Keratinocyte (primary cell): ENCODE measurements around the gene BEST2. TPM values are rescaled to one million over a fixed set of nuclear protein-coding genes. Genes with fewer than 3 reads are reported as not detected.

Source experiments
- DNase-seq: peaks from one replicate; pipeline ENCODE4 v3.0.0-alpha.2; 2011; ENCODE audit warnings: low read depth, missing footprints, low spot score
- FAIRE-seq: peaks from 2 replicates; lab custom pipeline; 2011; peaks lifted over from hg19 to GRCh38; lab: Jason Lieb, UNC
- H2AFZ ChIP-seq: 2 replicates; pipeline ENCODE4 v1.6.0; 2012; ENCODE audit warnings: low read length, control low read depth, inconsistent platforms; ENCODE audit not compliant: control insufficient read depth
- H3K27ac ChIP-seq: 2 replicates; pipeline ENCODE4 v1.5.1; 2011; ENCODE audit warnings: low read length; ENCODE audit not compliant: control insufficient read depth, insufficient read depth
- H3K27me3 ChIP-seq: 3 replicates; pipeline ENCODE4 v1.6.0; 2011; ENCODE audit warnings: low read length; ENCODE audit not compliant: control insufficient read depth, insufficient read depth; ENCODE audit errors: extremely low read depth
- H3K36me3 ChIP-seq, 2 experiments: 2 replicates in 1 of 2; 3 replicates in 1 of 2; pipeline ENCODE4 v1.5.1; 2011; ENCODE audit warnings: low read length in 2 of 2, mild to moderate bottlenecking in 1 of 2; ENCODE audit not compliant: control insufficient read depth in 2 of 2, insufficient read depth in 2 of 2; ENCODE audit errors: extremely low read depth in 1 of 2
- H3K4me1 ChIP-seq: 3 replicates; pipeline ENCODE4 v1.5.1; 2011; ENCODE audit warnings: low read length; ENCODE audit not compliant: control insufficient read depth, insufficient read depth; ENCODE audit errors: extremely low read depth
- H3K4me2 ChIP-seq: 3 replicates; pipeline ENCODE4 v1.6.0; 2011; ENCODE audit warnings: low read depth, low read length; ENCODE audit not compliant: control insufficient read depth, insufficient read depth; ENCODE audit errors: extremely low read depth
- H3K4me3 ChIP-seq, 3 experiments: fragments of 200-600 bp in 1 of 3; sonication (generic) in 1 of 3; 2 replicates in 2 of 3; 3 replicates in 1 of 3; pipeline ENCODE4 v1.5.1; 2011 to 2016; ENCODE audit warnings: low read length in 3 of 3, mild to moderate bottlenecking in 3 of 3, control low read depth in 2 of 3, inconsistent platforms in 1 of 3, low read depth in 1 of 3, mixed read lengths in 1 of 3, mixed run types in 1 of 3, moderate library complexity in 1 of 3; ENCODE audit not compliant: control insufficient read depth in 2 of 3, insufficient read depth in 2 of 3; ENCODE audit errors: extremely low read depth in 1 of 3
- H3K79me2 ChIP-seq: 2 replicates; pipeline ENCODE4 v1.6.0; 2012; ENCODE audit warnings: low read length; ENCODE audit not compliant: control insufficient read depth, insufficient read depth
- H3K9ac ChIP-seq: 3 replicates; pipeline ENCODE4 v1.6.0; 2011; ENCODE audit warnings: low read length; ENCODE audit not compliant: control insufficient read depth, insufficient read depth; ENCODE audit errors: extremely low read depth
- H3K9me1 ChIP-seq: 3 replicates; pipeline ENCODE4 v1.6.0; 2011; ENCODE audit warnings: low read length; ENCODE audit not compliant: control insufficient read depth, insufficient read depth; ENCODE audit errors: extremely low read depth
- H3K9me3 ChIP-seq: 2 replicates; pipeline ENCODE4 v1.5.1; 2012; ENCODE audit warnings: low read depth, low read length; ENCODE audit not compliant: control insufficient read depth
- H4K20me1 ChIP-seq: 3 replicates; pipeline ENCODE4 v1.6.0; 2011; ENCODE audit warnings: low read length; ENCODE audit not compliant: control insufficient read depth, insufficient read depth; ENCODE audit errors: extremely low read depth
- EZH2 ChIP-seq: IDR thresholded peaks from one replicate; pipeline ENCODE4 v1.6.1; 2012; ENCODE audit warnings: inconsistent platforms, mild to moderate bottlenecking, low read length, moderate library complexity
- dilution Hi-C: fragments of 300-500 bp; cut with MboI; formaldehyde crosslinking; loops from one replicate; pipeline ENCODE4 v1.7.0; 2020; ENCODE audit warnings: low sequenced_read_pairs; ENCODE audit not compliant: extremely low pct_ligation_motif_present
- polyA plus RNA-seq, 5 experiments: library from polyadenylated mRNA; depleted of rRNA in 3 of 5; stranded (reverse) in 3 of 5; stranded (forward) in 1 of 5; unstranded in 1 of 5; fragments of >200 nt; gene quantifications; 1 replicate in 1 of 5; 2 replicates in 3 of 5; 3 replicates in 1 of 5; pipeline versions ENCODE4 v1.2.1 to v1.2.3, GENCODE V29; 2011 to 2012; ENCODE audit warnings: missing spikeins in 2 of 5, low read depth in 1 of 5, low replicate concordance in 1 of 5
- TF ChIP-seq, protein P1 (sequence below), 3 experiments: IDR thresholded peaks in 1 of 3; conservative IDR thresholded peaks in 1 of 3; optimal IDR thresholded peaks in 1 of 3; 2 replicates in 2 of 3; 3 replicates in 1 of 3; pipeline versions ENCODE3 to v1.5.1; 2011; ENCODE audit warnings: low read length in 3 of 3, mild to moderate bottlenecking in 3 of 3, moderate library complexity in 2 of 3, control low read depth in 1 of 3, inconsistent platforms in 1 of 3; ENCODE audit not compliant: insufficient read depth in 2 of 3; ENCODE audit errors: extremely low read depth in 1 of 3

Gene BEST2
- polyA plus RNA-seq, 1 donor (not counting 4 experiments of a cell fraction or from before 2014, with no cell fraction given), result not detected

DNA sequence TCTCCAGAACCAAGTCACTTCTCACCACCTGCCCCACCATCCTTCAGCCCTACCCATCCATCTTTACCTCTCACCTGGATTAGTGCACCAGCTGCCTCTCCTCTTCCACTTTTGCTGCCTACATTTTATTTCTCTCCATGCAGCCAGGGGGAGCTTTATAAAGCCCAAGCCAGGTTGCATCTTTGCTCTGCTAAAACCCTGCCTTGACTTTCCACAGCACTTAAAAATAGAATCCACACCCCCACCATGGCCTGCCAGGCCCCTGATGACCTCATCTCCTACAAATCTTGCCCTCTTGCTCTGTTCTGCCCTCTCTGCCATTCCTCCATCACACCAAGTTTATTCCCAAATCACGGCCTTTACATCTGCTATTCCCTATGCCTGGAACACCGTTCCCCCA, 22.0 kb downstream of the BEST2 start:
- H3K36me3 ChIP-seq, result peaks cover 19 to 21% of the 10 kb centered on the region in 2 experiments
- H3K4me3 ChIP-seq, result no peak overlapping the region
- H3K27me3 ChIP-seq, result no peaks in the 10 kb centered on the region
- FAIRE-seq (peak; percentile 39), DNase-seq (no peak)
- peaks cover 3% of the 10 kb centered on the region for H3K79me2 ChIP-seq
- H3K9me1 ChIP-seq, result no peaks in the 10 kb centered on the region
- dilution Hi-C loops, result no loop called here
- H2AFZ ChIP-seq, result no peak overlapping the region
- H4K20me1 ChIP-seq, result peaks cover 3% of the 10 kb centered on the region
- H3K9me3 ChIP-seq, result no peaks in the 10 kb centered on the region
- H3K4me2 ChIP-seq, result no peak overlapping the region
- no peak overlapping the region for H3K9ac ChIP-seq
- H3K4me1 ChIP-seq, result peaks cover 18% of the 10 kb centered on the region
- no peak for TF ChIP-seq EZH2
- TF ChIP-seq, protein P1, sequence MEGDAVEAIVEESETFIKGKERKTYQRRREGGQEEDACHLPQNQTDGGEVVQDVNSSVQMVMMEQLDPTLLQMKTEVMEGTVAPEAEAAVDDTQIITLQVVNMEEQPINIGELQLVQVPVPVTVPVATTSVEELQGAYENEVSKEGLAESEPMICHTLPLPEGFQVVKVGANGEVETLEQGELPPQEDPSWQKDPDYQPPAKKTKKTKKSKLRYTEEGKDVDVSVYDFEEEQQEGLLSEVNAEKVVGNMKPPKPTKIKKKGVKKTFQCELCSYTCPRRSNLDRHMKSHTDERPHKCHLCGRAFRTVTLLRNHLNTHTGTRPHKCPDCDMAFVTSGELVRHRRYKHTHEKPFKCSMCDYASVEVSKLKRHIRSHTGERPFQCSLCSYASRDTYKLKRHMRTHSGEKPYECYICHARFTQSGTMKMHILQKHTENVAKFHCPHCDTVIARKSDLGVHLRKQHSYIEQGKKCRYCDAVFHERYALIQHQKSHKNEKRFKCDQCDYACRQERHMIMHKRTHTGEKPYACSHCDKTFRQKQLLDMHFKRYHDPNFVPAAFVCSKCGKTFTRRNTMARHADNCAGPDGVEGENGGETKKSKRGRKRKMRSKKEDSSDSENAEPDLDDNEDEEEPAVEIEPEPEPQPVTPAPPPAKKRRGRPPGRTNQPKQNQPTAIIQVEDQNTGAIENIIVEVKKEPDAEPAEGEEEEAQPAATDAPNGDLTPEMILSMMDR (optimal IDR thresholded peaks at IDR 0.05 in 1 of 3, IDR thresholded peaks at IDR 0.05 in 1 of 3, conservative IDR thresholded peaks at IDR 0.05 in 1 of 3; ENCODE audit: extremely low read depth in 1 of 3, insufficient read depth in 2 of 3, low read length in 3 of 3), result peak; percentile 36 to 45 (median 41)
- no peak overlapping the region for H3K27ac ChIP-seq

DNA sequence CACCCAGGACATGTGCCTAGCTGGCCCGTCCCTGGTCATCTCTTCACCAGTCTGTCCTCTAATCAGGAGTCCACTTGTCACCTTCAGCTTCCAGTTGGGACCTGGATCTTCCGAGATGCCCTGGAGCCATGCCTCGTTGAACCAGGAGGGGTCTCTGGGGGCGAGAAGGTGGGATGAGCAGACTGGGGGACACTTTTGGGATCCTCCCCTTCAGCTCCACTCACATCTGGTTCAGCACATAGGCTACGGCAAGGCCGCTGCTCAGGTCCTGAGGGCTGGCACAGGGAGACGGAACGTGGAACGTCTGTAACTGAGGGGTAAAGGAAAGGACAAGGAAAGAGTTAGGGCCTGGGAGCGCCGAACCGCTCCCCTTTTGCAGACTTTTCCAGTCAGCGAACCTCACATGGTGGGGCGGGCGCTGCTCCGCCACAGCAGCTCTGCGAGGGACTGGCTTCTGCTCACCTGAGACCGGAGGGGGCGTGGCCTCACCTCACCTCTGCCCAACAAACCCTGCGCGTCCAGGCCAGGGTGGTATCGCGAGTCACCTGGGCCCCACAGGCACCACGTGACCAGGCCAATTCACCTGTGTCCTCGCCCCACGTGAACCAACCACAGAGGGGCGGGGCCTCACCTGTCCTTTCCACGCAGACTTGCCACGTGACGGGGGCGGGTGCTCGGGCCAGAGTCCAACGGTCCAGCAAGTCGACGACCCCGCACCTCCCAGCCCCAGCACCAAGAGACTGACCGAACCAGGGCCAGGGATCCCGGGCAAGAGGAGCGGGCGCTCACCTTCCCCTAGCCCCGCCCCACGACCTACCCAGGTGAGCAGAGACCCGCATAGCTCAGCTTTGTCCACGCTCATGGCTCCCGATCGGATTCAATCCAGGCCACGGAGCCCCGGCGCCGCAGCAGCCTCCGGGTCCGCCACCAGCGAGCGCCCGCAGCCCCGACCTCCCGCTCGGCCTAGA, 23.3 kb downstream of the BEST2 start, which contains the start of gene HOOK2:
HOOK2 (minus strand) TSS at position 965 of the 968 bp plus-strand sequence; CDS start at position 862, 103 bp downstream.
- dilution Hi-C loops, result no loop called here
- TF ChIP-seq EZH2, result no peak
- TF ChIP-seq, protein P1 (optimal IDR thresholded peaks at IDR 0.05 in 1 of 3, IDR thresholded peaks at IDR 0.05 in 1 of 3, conservative IDR thresholded peaks at IDR 0.05 in 1 of 3; ENCODE audit: extremely low read depth in 1 of 3, insufficient read depth in 2 of 3, low read length in 3 of 3), result no peak

More for the DNA sequence above, 23.3 kb downstream of the BEST2 start, which contains the start of gene HOOK2:
- H3K9ac ChIP-seq, result peak within 1 kb of the TSS; percentile 91
- peak within 1 kb of the TSS; percentile 70 for H2AFZ ChIP-seq
- H3K4me1 ChIP-seq, result peaks cover 27% of the 10 kb centered on the region
- H3K79me2 ChIP-seq, result peaks cover 3% of the 10 kb centered on the region
- no peaks in the 10 kb centered on the region for H3K27me3 ChIP-seq
- peak within 1 kb of the TSS; percentile 94 for H3K4me2 ChIP-seq
- DNase-seq (peak; percentile 97), FAIRE-seq (peak; percentile 76)
- H3K36me3 ChIP-seq, result peaks cover 19 to 21% of the 10 kb centered on the region in 2 experiments
- peak within 1 kb of the TSS; percentile 91 for H3K27ac ChIP-seq
- peaks cover 3% of the 10 kb centered on the region for H4K20me1 ChIP-seq
- no peaks in the 10 kb centered on the region for H3K9me3 ChIP-seq
- peak within 1 kb of the TSS; percentile 48 to 76 (median 76) for H3K4me3 ChIP-seq
- H3K9me1 ChIP-seq, result no peaks in the 10 kb centered on the region
